CD14-positive monocyte (primary cell): Measurements from ENCODE around the gene ABCC11. TPM values are rescaled to one million over a fixed set of nuclear protein-coding genes. Genes with fewer than 3 reads are reported as not detected.

Experiments
- DNase-seq, 3 donors: peaks; one replicate each; pipeline ENCODE4 v3.0.0-alpha.2; 2011 to 2022
- H2AFZ ChIP-seq: 2 replicates; pipeline ENCODE4 v1.6.0; 2012; ENCODE audit warnings: mild to moderate bottlenecking, low read depth, low read length, inconsistent platforms; ENCODE audit not compliant: insufficient read depth, poor library complexity, severe bottlenecking
- H3K27ac ChIP-seq, 2 donors: 1 replicate in 1 of 2; 2 replicates in 1 of 2; pipeline ENCODE4 v1.5.1; 2012 to 2013; ENCODE audit warnings: low read length in 2 of 2, control low read depth in 1 of 2, inconsistent platforms in 1 of 2, low read depth in 1 of 2, mild to moderate bottlenecking in 1 of 2
- H3K27me3 ChIP-seq, 2 donors: one replicate each; pipeline versions ENCODE4 v1.6.0 to v1.6.1; 2011 to 2013; ENCODE audit warnings: low read length in 2 of 2; ENCODE audit not compliant: control insufficient read depth in 2 of 2, insufficient read depth in 2 of 2
- H3K36me3 ChIP-seq, 2 donors: replicated peaks in 1 of 2; 1 replicate in 1 of 2; 2 replicates in 1 of 2; pipeline versions ENCODE4 v1.5.1 to v1.6.1; 2012 to 2013; ENCODE audit warnings: low read length in 2 of 2, control low read depth in 1 of 2, inconsistent platforms in 1 of 2, mild to moderate bottlenecking in 1 of 2; ENCODE audit not compliant: insufficient read depth in 2 of 2, control insufficient read depth in 1 of 2
- H3K4me1 ChIP-seq, 2 donors: 1 replicate in 1 of 2; 2 replicates in 1 of 2; pipeline versions ENCODE4 v1.5.1 to v1.6.1; 2012 to 2013; ENCODE audit warnings: low read length in 2 of 2, control low read depth in 1 of 2, inconsistent platforms in 1 of 2, mild to moderate bottlenecking in 1 of 2, moderate library complexity in 1 of 2; ENCODE audit not compliant: insufficient read depth in 2 of 2, control insufficient read depth in 1 of 2
- H3K4me2 ChIP-seq: replicated peaks from 2 replicates; pipeline ENCODE3; 2012; ENCODE audit warnings: low read length, moderate library complexity, mild to moderate bottlenecking; ENCODE audit not compliant: poor library complexity, severe bottlenecking; ENCODE audit errors: extremely low read depth
- H3K4me3 ChIP-seq, 3 experiments: fragments of 200-600 bp in 1 of 3; sonication (generic) in 1 of 3; replicated peaks in 1 of 3; 1 replicate in 2 of 3; 2 replicates in 1 of 3; pipeline ENCODE4 v1.5.1; 2011 to 2013; ENCODE audit warnings: low read length in 3 of 3, mild to moderate bottlenecking in 3 of 3, control low read depth in 2 of 3, low read depth in 2 of 3, inconsistent platforms in 1 of 3, moderate library complexity in 1 of 3
- H3K79me2 ChIP-seq: 2 replicates; pipeline ENCODE4 v1.6.0; 2012; ENCODE audit warnings: mild to moderate bottlenecking, control low read depth, inconsistent platforms, low read length, moderate library complexity; ENCODE audit not compliant: insufficient read depth
- H3K9ac ChIP-seq: 2 replicates; pipeline ENCODE4 v1.6.0; 2017; ENCODE audit warnings: low read length, mild to moderate bottlenecking; ENCODE audit not compliant: insufficient read depth, poor library complexity, severe bottlenecking
- H3K9me3 ChIP-seq, 2 donors: replicated peaks in 1 of 2; 1 replicate in 1 of 2; 2 replicates in 1 of 2; pipeline versions ENCODE4 v1.5.1 to v1.6.1; 2012 to 2013; ENCODE audit warnings: low read length in 2 of 2, control low read depth in 1 of 2; ENCODE audit not compliant: control insufficient read depth in 1 of 2, insufficient read depth in 1 of 2
- H4K20me1 ChIP-seq: 2 replicates; pipeline ENCODE4 v1.6.0; 2012; ENCODE audit warnings: mild to moderate bottlenecking, low read length, control low read depth, moderate library complexity; ENCODE audit not compliant: insufficient read depth
- H3K27ac Mint-ChIP-seq, 7 donors: one replicate each; pipeline ENCODE4 v1.8.0; 2020; ENCODE audit warnings: mild to moderate bottlenecking in 7 of 7, mixed read lengths in 7 of 7, moderate library complexity in 6 of 7, inconsistent platforms in 2 of 7
- H3K27me3 Mint-ChIP-seq, 3 donors: one replicate each; pipeline ENCODE4 v1.8.0; 2021 to 2022; ENCODE audit warnings: low read depth in 3 of 3, mild to moderate bottlenecking in 3 of 3, mixed read lengths in 3 of 3, moderate library complexity in 3 of 3, inconsistent platforms in 1 of 3
- H3K36me3 Mint-ChIP-seq, 2 donors: one replicate each; pipeline ENCODE4 v1.8.0; 2020; ENCODE audit warnings: mixed read lengths in 2 of 2, inconsistent platforms in 1 of 2, mild to moderate bottlenecking in 1 of 2
- H3K4me1 Mint-ChIP-seq: one replicate; pipeline ENCODE4 v1.8.0; 2020; ENCODE audit warnings: mild to moderate bottlenecking, mixed read lengths
- H3K4me3 Mint-ChIP-seq, 2 donors: one replicate each; pipeline ENCODE4 v1.8.0; 2020; ENCODE audit warnings: mild to moderate bottlenecking in 2 of 2, mixed read lengths in 2 of 2, moderate library complexity in 1 of 2
- H3K9me3 Mint-ChIP-seq, 7 donors: one replicate each; pipeline ENCODE4 v1.8.0; 2020 to 2022; ENCODE audit warnings: mixed read lengths in 7 of 7, mild to moderate bottlenecking in 6 of 7, moderate library complexity in 6 of 7, inconsistent platforms in 2 of 7
- CTCF ChIP-seq: fragments of 200-600 bp; IDR thresholded peaks from one replicate; pipeline ENCODE4 v1.8.0; 2022; ENCODE audit warnings: antibody characterized with exemption, mild to moderate bottlenecking
- WGBS: methylation state at CpG from one replicate; pipeline ENCODE4 v1.1.5; 2013; ENCODE audit warnings: missing lambda C conversion rate; ENCODE audit not compliant: insufficient coverage; 5-methylcytosine and 5-hydroxymethylcytosine counted together
- intact Hi-C, 2 donors: fragments of 100-400 bp; cut with micrococcal nuclease; formaldehyde crosslinking; loops; one replicate each; pipeline versions ENCODE4 v1.15.0 to v1.15.1; 2023
- polyA plus RNA-seq, 3 donors: library from polyadenylated mRNA; depleted of rRNA in 1 of 3; unstranded in 2 of 3; stranded (reverse) in 1 of 3; fragments of 300-500 nt in 2 of 3; fragments of >200 nt in 1 of 3; fragmentation: Illumina TruSeq in 2 of 3; gene quantifications; 1 replicate in 2 of 3; 2 replicates in 1 of 3; pipeline ENCODE4 v1.2.3, GENCODE V29; 2012 to 2021

The ABCC11 gene
- polyA plus RNA-seq, 3 donors, result 0.03 TPM; not detected in 2

DNA sequence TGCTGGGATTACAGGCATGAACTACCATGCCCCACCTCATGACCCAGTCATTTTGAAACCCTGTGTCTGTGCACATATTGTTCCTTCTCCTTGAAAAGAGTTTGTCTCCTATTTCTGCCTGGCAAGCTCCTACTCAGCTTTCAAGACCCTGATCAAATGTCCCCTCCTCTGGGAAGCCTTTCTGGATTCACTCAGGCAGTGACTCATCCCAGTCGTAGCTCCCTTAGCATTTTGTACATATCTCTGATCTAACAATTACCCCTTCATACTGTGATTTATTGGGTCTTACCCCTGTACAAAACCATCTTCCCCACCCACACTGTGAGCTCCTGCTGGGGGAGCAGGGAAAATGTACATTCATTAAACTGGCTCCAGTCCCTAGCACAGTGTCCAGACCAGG lies 73.5 kb downstream of the ABCC11 start:
- intact Hi-C loops, result no loop called here
- Histone ChIP-seq H2AFZ (no peak overlapping the region), H3K79me2 (no peaks in the 10 kb centered on the region), H3K9ac (no peak overlapping the region), H3K27me3 (no peaks in the 10 kb centered on the region), H3K36me3 (no peaks in the 10 kb centered on the region), H3K9me3 (no peaks in the 10 kb centered on the region), H4K20me1 (no peaks in the 10 kb centered on the region), H3K4me2 (no peak overlapping the region), H3K4me3 (no peak overlapping the region), H3K4me1 (no peaks in the 10 kb centered on the region), H3K27ac (no peak overlapping the region)
- Mint-ChIP-seq H3K9me3 (no peaks in the 10 kb centered on the region), H3K4me3 (no peak overlapping the region), H3K4me1 (no peaks in the 10 kb centered on the region), H3K36me3 (no peaks in the 10 kb centered on the region), H3K27me3 (peaks cover 0 to 10% (median 9%) of the 10 kb centered on the region in 3 donors), H3K27ac (no peak overlapping the region)
- no peak for TF ChIP-seq CTCF
- no peak for DNase-seq
- WGBS, result 100% methylated on average over 1 of the region's 1 CpG

DNA sequence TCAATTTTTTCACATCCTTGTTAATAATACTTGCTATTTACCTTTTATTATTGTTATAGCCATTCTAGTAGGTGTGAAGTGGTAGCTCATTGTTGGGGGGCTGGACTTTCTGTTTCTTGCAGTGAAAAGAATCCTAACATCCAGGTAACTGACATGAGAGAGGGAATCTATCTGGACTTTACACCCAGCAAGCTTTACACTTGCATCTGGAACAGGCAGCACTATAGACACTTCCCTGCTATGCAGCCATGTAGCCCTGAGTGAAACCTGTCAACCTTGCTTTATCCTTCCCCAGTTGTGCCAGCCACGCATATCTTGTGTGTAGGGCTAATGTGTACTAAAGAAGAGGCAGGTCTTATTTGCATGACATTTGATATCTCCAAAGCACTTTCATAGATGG lies 74.7 kb downstream of the ABCC11 start:
- Histone ChIP-seq H4K20me1 (no peaks in the 10 kb centered on the region), H3K36me3 (no peaks in the 10 kb centered on the region), H3K9me3 (no peaks in the 10 kb centered on the region), H3K4me3 (no peak overlapping the region), H3K9ac (no peak overlapping the region), H3K4me2 (no peak overlapping the region), H3K4me1 (peaks cover 10 to 11% of the 10 kb centered on the region in 2 donors), H3K27ac (no peak overlapping the region), H3K27me3 (no peaks in the 10 kb centered on the region), H2AFZ (no peak overlapping the region), H3K79me2 (no peaks in the 10 kb centered on the region)
- H3K36me3 Mint-ChIP-seq, result no peaks in the 10 kb centered on the region
- H3K27ac Mint-ChIP-seq, result no peak overlapping the region
- H3K4me1 Mint-ChIP-seq, result peaks cover 10% of the 10 kb centered on the region
- peaks cover 5 to 9% (median 8%) of the 10 kb centered on the region in 3 donors for H3K27me3 Mint-ChIP-seq
- intact Hi-C loops, result no loop called here
- DNase-seq, result no peak
- no peak overlapping the region for H3K4me3 Mint-ChIP-seq
- no peaks in the 10 kb centered on the region for H3K9me3 Mint-ChIP-seq
- WGBS, result no CpG with 5 or more reads among the region's 1 CpG
- TF ChIP-seq CTCF, result no peak
